Effector CD4-positive, alpha-beta T cell (primary cell): ENCODE data around the gene COL9A3.

Experiments
- DNase-seq: peaks from one replicate; pipeline ENCODE4 v3.0.0-alpha.2; 2020

Gene COL9A3

DNA sequence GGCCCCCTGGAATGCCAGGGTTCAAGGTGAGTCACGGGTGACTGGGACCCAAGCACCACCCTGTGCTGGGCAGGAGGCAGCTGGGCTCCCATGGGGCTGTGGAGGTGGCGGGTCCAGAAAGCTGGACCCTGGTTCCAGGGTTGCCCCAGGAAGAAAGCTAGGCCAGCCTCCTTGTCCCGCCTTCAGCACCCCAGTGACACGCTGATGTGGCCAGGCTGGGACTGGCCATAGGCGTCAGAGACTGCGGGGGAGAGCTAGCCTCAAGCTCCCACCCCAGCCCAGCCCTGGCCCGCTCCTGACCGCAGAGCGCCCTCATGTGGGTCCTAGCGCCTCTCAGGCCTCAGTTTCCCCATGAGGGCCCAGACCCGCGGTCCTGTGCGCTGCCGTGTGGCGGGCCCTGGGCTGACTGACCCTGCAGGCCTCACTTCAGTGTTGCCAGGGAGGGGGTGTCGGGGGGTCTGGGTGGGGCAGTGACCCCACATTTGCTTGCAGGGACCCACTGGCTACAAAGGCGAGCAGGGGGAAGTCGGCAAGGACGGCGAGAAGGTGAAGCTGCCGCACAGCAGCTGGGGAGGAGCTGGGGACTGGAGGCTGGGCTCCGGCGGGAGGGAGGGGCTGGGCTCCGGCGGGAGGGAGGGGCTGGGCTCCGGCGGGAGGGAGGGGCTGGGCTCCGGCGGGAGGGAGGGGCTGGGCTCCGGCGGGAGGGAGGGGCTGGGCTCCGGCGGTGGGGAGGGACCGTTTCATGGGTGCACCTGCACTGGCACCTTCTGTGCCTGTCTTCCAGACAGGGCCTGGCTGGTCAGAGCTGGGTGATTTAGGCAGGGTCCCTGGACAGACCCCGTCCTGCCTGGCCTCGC lies 7.9 kb downstream of the COL9A3 start:
- peak; percentile 44 for DNase-seq

DNA sequence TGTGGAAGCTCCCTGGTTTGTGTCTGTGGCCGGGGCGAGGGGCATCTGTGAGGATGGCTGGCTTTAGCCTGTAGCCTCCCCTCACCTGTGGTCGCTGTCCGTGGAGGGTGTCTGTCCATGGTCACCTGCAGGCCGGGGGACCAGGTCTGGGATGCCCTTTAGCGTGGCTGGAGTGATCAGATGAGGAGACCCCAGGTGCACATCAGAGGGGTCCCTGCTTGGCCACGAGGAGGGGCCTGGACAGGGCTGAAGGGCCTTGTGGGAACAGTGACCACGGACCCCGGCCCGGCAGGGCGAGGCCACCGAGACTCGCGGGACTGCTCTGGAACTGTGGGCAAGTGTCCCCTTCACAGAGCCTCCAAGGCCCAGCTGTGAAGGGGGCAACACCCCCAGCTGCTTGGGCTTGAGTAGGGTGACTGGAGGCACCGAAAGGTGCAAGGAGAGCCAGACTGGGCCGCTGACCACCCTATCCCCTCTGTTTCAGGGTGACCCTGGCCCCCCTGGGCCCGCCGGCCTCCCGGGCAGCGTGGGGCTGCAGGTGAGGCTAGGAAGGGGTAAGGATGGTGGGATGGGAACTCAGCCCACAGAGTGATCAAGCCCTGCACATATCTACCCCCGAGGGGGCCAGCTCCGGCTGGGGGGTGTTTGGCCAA lies 8.6 kb downstream of the COL9A3 start:
- no peak for DNase-seq

- no peak for DNase-seq
These were observed 9.3 kb downstream of the COL9A3 start for GRCh38 chr20:62825986-62826645.

- no peak for DNase-seq
These were observed 9.9 kb downstream of the COL9A3 start for GRCh38 chr20:62826646-62827310.

- DNase-seq = no peak
These were observed 10.6 kb downstream of the COL9A3 start for GRCh38 chr20:62827311-62828038.

DNA sequence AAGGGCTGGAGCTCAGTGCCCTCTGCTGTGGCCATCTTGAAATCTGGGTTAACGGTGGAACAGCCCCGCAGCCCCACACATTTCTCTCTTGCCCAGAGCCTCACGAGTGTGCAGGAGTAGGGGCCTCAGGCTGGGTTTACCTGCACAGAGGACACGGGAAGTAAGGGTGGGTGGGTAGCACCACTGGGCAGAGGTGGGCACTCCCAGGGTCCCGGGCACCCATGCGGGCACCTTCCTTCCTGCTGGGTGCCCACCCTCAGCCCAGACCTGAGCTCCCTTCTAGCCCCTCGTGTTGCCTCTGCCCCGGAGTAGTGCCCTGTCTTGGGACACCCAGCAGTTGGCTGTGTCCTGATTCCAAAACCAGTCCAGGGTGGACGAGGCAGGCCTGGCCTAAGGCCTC lies 11.2 kb downstream of the COL9A3 start:
- DNase-seq = no peak

- DNase-seq = no peak
These were observed 11.8 kb downstream of the COL9A3 start for GRCh38 chr20:62828511-62829230.

- no peak for DNase-seq
These were observed 12.7 kb downstream of the COL9A3 start for GRCh38 chr20:62829231-62830230.

GRCh38 chr20:62830251-62830650 lies 13.4 kb downstream of the COL9A3 start:
- no peak for DNase-seq

DNA sequence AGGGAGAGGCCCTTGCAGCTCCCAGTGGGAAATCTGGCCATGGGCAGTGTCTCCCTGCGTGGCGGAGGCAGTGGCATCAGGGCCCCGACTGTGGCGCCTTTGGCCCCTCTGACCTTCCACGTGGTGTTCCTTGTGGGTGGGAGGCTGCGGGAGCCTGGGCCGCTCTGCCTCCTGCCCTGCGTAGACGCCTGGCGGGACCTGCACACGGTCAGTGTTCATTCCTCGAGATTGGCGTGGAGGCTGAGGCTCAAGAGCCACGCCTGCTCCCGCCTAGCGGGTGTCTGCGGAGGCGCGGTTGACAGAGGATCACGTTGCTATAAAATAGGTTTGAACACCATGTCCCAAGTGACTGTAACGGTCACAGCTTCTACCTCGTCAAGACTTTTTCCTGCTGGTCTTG lies 14.0 kb downstream of the COL9A3 start:
- DNase-seq = no peak

GRCh38 chr20:62831361-62831788 lies 14.5 kb downstream of the COL9A3 start:
- DNase-seq = no peak

DNA sequence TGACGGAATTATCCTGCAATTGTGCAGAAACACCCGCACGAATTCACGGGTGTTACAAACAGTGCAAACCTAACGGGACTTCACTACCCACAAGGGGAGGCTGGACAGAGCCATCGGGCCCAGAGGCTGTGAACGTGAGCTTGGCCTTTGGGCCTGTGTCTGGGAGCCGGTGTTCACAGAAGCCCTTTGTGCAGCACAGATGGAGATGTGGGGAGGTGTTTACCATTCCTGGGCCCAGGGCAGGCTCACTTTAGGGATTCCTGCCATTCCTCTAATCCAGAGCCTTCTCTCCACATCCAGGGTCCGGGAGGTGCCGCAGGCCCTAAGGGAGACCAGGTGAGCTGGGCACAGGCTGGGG lies 15.0 kb downstream of the COL9A3 start:
- no peak for DNase-seq

- no peak for DNase-seq
These were observed 15.5 kb downstream of the COL9A3 start for GRCh38 chr20:62832212-62832922.

GRCh38 chr20:62832951-62833391 lies 16.1 kb downstream of the COL9A3 start:
- DNase-seq = no peak

GRCh38 chr20:62834967-62835730 lies 18.3 kb downstream of the COL9A3 start:
- DNase-seq = no peak

DNA sequence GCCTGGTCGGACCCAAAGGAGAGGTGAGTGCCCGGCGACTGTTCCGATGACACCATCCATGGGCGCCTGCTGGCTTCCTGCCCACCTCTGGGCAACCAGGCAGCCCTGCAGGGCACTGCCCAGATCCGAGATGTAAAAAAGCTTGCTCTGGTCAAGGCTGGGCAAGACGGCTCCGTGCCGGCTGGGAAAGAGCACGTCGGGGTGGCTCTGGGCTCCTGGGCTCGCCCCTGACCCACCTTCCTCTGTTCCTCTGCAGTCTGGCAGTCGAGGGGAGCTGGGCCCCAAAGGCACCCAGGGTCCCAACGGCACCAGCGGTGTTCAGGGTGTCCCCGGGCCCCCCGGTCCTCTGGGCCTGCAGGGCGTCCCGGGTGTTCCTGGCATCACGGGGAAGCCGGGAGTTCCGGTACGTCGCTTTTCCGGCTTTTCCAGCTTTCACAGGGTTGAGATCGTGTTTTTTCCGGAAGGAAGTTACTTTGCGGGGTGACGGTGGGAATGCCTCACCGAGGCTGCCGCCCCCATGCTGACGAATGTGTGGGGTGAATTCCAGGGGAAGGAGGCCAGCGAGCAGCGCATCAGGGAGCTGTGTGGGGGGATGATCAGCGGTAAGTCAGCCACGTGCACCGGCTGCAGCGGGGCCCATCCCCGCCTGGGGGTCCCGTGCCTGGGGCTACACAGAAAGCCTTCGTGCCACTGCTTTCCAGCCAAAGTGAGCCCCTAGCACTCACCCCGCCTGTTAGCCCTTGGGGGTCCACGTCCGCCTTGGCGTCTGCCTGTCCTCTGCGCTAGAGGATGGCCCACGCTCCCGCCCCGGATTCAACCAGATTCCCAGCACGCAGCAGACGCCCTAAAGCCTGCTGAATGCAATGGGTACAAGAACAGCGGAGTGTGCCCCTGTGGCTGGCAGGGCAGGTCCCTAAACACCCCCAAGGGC lies 19.3 kb downstream of the COL9A3 start:
- DNase-seq = no peak

GRCh38 chr20:62836967-62837490 lies 20.2 kb downstream of the COL9A3 start:
- no peak for DNase-seq

GRCh38 chr20:62837790-62838127 lies 20.9 kb downstream of the COL9A3 start:
- DNase-seq = no peak
